MV-4-11 (cell line): ENCODE results near the gene RANBP3.

Experiments
- DNase-seq: peaks from one replicate; lab custom pipeline; 2025; lab: John Stamatoyannopoulos, UW

The RANBP3 gene

DNA sequence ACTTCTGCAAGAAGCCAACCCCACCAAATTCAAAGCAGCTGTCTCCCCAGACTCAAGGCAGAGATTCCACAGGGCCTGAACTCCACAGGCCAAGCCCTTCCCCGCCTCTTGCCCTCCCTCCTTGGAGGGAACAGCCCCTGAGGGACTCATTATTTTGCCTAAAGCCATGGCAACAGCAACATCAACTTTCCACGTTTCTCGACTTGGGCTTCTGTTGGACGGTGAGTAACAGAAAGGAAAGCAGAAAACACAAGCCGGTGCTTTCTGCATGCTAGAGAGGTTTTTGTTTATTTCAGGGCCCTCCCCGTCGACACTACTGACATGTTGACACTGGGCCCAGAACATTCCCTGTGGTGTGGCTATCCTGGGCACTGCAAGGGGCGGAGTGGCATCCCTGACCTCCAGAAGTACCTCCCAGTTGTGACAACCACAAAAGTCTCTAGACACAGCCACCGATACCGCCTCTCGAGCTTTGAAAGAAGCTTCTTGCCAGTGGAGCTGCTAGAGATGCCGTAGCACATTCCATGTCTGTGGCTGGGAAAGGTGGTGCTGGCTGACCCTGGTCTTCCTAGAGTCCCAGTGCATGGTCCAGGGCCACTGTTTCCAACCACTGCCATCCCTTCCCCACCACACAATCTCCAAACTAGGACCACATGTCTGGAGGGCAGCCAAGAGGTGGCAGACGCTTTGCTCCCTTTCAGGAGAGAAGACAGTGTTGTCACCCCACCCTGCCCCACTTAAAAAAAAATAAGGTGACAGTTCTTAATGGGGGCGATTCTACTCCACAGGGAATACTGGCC, 51.1 kb downstream of the RANBP3 start:
- no peak for DNase-seq

DNA sequence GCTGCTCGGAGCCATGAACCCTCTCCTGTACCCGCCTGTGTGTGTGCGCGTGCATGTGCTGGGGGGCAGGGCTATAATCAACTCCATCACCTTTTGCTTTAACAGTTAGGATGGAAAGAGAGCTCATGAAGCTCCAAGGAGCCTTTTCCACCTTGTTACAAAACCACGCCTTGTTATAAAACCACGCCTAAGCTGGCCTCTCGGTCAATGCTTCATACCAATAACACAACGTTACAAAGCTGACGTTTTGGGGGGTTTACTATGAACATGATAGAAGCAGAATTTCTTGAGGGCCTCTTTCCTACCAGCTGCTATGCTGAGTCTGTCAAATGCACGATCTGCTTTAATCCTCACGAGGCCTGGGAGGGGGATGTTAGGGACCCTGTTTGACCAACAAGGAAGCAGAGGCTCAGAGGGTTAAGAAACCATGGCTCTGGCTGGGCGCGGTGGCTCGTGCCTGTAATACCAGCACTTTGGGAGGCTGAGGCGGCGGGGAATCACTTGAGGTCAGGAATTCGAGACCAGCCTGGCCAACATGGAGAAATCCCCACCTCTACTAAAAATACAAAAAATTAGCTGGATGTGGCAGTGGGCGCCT, 52.0 kb downstream of the RANBP3 start:
- DNase-seq, result no peak

DNA sequence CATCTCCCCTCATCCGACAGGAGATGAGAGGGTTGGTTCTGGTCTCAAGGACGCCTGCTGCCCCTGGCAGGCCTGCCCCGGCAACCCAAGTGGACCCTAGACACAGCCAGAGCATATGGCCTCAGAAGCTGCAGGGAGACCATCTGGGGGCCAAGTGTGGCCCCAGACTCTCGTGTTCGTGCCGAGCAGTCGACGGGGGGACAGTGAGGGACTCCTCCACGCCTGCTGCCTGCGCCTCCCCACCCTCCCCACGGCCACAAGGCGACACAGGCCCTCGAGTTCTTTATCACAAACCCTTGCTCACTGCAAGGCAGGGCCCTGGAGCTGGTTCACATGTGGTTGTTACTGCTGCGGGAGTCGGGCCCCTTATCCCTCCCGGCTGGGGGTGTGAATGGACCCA, 54.6 kb downstream of the RANBP3 start:
- DNase-seq, result no peak

DNA sequence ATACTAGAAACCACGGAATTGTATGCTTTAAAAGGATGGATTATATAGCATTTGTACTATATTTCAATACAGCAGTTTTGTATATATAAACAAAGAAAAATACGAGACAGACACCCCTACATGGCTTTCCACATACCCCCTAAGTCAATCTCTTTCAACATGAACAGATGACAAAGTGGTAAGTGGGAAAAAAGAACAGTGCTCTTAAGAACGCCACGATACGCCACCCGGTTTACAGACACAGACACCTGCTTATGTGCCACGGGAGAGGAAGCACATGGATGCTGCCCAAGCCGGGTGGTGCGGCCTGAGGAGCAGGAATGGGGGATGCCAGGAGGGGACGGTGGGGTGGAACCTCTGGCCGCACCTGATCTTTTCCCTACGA, 55.8 kb downstream of the RANBP3 start:
- DNase-seq, result no peak

DNA sequence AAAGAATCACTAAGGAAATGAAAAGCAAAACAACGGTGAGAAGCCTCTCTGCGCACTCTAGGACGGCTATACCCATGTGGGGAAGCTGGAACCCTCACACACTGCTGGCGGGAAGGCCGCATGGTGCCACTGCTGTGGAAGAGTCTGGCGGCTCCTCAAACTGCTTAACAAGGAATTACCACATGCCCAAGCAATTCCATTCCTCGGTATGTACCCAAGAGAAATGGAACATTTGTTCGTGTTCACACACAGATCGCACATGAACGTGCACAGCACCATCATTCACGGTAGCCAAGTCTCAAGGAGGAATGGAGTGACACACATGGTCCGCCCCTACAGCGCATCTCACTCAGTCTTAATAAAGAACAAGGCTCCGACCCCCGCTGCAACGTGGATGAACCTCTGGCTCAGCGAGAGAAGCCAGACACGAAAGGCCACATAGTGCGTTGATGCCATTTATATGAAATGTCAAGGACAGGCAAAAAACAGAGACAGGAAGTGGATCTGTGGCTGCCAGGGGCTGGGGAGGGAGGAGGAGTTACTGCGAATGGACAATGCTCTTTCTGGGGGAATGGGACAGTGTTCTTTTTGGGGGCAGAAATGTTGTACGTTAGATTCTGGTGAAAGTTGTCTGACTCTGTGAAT, 56.3 kb downstream of the RANBP3 start:
- DNase-seq, result no peak

DNA sequence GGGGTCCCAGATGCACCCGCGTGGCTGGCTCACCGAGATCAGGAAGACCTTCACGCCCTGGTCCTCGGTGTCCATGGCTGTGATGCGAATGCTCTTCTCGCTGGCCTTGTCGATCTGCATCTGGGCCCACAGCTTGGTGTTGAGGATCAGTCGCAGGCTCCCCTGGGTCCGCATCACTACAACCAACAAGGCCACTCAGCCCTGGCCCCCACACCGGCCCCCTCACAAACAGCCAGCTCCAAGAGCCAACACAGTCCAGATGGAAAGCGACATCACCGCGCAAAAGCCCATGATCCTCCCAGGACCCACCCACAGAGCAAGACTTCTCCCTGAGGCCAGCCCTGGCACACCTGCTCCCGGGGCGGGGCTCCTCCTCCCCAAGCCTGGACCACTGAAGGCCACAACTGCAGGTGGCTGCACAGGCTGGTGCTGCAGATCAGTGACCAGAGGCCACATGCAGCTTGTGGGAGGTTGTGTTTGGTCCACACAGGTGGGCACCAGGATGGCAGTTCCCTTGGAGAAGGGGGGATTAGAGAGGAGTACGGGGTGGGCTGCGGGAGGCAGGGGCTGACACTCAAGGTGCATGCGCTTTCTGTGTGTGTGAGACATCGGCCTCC, 59.4 kb downstream of the RANBP3 start:
- DNase-seq, result no peak

DNA sequence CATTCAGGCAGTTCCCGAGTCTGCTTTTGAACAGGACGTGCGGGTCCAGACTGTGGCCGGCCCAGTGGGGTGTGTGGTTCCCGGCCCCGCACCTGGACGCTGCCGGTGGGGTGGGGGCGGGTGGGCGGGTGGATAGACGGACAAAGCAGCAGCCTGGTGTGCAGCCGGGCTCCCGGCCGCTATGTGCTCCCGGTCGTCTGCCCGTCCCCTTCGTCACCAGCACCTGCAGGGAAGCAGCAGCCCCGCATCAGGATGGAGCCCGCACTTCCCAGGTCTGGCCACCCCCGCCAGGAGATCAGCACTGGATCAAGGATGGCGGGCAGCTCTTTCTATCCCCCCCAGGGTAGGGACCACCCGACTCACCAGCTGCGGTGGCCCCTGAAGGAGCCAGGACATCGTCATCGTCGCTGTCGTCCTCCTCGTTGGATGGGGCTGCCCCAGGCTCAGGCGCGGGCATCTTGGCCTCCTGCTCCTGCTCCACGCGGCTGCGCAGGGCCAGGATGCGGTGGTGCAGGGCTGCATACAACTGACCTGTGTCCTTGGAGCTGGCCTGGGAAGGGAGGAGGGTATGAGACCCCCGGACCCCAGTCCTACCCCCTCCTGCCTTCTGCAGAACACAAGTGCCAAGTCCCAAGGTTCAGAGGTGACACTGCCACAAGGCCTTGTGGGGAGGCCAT, 60.4 kb downstream of the RANBP3 start:
- DNase-seq, result no peak

DNA sequence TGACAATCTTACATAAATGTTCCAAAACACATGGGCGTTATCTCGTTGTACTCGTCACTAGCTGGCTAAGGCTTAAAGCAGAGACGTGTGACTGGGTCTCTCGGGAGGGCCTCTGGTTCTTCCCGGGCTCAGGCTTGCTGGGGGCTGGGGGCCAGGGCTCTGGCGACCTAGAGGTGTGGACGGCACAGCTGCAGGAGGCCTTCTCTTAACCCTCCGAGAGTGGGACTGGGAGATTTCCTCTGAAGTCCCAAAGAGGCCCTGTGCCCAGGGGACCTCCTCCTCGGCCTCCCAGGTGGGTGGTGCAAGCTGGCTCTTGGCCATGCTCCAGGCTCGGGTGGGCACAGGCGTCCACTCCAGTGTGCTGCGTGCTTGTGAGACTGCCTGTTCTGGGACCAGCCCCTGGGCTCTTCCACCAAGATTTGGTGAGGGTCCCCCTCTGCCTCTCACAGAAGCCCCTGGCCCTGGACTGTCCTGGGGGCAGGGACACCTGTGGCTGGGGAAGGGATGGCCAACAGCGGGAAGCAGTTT, 61.7 kb downstream of the RANBP3 start:
- DNase-seq, result no peak

DNA sequence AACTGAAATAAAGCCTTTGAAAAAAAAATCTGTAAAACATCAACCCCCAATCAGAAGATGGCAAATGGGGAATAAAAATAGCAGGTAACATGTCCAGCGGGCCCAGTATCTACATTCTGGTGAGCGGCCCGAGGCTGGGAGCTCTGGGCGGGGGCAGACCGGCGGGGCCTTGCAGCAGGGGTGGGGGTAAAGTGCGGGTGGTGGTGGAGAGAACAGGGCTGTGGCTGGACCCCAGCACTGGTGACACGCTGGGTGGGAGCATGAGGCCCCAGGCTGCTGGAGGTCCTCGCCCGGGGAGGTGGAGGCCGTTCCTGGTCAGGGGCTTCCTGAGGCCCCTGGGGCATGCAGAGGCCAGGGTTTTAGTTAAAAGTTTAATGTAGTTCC, 62.2 kb downstream of the RANBP3 start:
- DNase-seq, result no peak

DNA sequence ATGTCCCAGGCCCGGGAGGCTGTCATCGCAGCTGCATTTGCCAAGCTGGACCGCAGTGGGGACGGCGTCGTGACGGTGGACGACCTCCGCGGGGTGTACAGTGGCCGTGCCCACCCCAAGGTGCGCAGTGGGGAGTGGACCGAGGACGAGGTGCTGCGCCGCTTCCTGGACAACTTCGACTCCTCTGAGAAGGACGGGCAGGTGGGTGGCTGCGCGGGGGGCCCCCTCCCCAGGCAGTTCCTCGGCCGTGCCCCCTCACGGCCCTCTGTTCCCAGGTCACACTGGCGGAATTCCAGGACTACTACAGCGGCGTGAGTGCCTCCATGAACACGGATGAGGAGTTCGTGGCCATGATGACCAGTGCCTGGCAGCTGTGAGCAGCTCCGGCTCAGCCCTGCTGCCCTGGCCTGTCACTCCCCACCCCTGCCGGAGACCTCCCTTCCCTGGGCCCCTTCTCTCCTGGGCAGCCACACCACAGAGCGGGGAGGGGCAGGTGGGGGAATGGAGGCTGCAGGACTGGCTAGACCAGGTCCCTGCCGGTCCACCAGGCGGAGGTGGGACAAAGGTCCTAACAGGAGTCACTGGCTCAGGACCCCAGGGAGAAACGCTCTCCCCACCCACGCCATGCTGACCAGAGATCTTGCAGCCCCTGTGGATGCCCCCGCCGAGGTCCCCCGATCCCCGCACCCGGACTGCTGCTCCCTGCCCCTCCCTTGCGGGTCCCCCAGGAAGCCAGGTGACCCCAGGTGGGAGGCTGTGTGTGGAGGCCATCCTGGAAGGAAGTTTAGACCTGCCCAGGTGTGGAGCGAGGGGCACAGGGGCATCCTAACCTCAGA, 62.8 kb downstream of the RANBP3 start:
- DNase-seq, result no peak

DNA sequence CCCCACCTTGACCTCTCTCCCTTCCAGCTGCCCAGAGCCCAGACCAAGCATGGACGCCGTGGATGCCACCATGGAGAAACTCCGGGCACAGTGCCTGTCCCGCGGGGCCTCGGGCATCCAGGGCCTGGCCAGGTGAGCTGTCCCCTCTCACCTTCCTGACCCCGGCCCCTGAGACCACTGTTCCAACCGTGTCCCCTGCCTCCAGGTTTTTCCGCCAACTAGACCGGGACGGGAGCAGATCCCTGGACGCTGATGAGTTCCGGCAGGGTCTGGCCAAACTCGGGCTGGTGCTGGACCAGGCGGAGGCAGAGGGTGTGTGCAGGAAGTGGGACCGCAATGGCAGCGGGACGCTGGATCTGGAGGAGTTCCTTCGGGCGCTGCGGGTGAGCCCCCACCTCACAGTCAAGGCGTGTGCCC, 63.6 kb downstream of the RANBP3 start:
- DNase-seq, result no peak

DNA sequence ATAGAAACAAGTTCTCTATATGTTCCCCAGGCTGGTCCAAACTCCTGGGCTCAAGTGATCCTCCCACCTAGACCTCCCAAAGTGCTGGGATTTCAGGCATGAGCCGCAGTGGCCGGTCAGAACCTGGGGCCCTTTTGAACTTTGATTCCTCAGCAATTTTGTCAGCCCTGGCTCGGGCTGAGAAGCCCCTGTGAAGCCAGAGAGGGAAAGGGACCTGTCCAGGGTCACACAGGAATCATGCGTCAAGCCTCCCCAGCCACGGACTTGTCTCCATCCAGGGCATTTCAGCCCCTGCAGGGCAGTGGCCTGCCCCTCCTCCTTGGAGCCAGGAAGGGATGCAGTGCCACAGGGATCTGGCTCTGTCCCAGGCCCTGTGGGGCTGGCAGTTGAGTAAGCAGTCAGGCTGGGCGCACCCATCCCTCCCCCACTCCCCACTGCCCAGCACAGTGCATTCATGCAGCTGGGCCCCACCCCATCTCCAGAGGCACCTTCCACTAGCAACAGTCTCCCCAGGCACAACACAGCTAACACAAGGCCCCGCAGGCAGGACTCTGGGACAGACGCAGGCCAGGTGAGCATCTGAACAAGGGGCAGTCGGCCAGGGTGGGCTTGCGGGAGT, 64.1 kb downstream of the RANBP3 start, which contains the start of gene CAPS:
Gene CAPS, plus strand, starts transcription at position 516 of the 619 bp plus-strand sequence. CDS start 153 bp downstream, outside the sequence.
- DNase-seq, result no peak

DNA sequence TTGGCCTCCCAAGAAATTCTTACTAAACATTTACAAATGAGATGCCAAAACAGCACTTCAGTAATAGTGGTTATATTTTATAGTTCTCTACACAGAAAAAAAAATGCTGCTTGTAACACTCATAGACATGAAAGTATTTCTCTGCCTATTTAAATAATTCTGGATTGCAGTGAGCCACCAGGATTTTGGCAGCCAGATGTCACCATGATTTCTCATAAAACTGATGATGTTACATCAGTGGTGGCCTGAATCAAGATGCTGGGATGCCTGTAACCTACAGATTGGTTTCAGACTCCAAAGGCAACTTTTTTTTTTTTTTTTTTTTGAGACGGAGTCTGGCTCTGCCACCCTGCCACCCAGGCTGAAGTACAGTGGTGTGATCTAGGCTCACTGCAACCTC, 66.6 kb downstream of the RANBP3 start:
- DNase-seq, result no peak

DNA sequence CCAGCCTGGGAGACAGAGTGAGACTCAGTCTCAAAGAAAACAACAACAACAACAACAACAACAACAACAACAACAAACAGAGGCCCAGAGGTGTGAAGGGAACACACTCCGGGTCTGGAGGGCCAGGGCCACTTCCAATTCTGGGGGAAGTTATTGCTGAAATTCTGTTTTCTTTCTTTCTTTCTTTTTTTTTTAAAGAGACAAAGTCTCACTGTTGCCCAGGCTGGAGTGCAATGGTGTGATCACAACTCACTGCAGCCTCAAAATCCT, 67.4 kb downstream of the RANBP3 start:
- no peak for DNase-seq

DNA sequence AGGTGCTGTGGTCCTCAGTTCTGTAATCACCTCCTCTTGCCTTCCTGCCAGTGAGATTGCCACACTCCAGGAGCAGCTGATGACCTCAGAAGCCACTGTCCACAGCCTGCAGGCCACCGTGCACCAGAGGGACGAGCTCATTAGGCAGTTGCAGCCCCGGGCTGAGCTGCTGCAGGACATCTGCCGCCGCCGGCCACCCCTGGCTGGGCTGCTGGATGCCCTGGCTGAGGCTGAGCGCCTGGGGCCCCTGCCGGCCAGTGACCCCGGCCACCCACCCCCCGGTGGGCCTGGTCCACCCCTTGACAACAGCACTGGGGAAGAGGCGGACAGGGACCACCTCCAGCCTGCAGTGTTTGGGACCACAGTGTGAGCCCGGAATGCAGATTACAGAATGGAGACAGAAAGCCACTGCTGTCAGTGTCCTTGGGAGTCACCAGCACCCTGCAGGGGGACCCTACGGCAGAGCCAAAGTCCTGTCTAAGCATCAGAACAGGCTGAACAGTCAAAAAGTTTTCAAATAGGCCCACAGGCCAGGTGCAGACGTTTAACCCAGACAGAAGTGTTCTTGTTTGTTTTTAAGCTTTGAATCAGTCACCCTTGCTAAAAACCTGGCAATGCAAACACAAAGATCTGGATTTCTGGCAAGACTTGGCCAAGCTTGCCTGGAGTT, 69.0 kb downstream of the RANBP3 start:
- DNase-seq, result no peak

DNA sequence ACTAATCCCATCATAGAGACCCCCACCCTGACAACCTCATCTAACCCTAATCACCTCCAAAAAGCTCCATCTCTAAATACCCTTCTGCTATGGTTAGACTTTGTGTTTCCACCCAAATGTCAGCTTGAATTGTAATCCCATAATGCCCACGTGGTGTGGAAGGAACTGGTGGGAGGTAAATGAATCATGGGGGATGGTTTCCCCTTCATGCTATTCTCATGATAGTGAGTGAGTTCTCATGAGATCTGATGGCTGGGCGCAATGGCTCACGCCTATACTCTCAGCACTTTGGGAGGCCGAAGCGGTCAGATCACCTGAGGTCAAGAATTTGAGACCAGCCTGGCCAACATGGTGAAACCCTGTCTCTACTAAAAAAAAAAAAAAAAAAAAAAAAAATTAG, 70.7 kb downstream of the RANBP3 start:
- DNase-seq, result no peak

DNA sequence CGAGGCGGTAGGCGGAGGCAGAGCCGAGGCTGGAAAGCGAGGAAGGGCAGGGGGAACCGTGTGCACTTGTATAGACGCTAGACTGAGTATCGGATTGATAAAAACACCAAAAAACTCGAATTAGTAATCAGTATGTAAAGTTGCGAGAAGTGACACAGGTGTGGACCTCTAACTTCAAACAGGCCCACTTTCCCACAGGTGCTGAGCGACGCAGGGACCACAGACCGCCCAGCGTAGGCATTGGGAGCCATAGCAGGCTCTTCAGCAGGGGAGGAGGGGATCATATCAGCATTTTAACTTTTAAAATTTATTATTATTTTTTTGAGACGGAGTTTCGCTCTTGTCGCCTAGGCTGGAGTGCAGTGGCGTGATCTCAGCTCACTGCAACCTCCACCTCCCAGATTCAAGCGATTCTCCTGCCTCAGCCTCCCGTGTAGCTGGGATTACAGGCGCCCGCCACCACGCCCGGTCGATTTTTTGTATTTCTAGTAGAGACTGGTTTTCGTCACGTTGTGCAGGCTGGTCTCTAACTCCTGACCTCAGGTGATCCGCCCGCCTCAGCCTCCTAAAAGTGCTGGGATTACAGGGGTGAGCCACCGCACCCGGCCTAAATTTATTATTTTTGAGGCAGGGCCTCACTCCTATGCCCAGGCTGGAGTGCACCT, 72.7 kb downstream of the RANBP3 start:
- no peak for DNase-seq

DNA sequence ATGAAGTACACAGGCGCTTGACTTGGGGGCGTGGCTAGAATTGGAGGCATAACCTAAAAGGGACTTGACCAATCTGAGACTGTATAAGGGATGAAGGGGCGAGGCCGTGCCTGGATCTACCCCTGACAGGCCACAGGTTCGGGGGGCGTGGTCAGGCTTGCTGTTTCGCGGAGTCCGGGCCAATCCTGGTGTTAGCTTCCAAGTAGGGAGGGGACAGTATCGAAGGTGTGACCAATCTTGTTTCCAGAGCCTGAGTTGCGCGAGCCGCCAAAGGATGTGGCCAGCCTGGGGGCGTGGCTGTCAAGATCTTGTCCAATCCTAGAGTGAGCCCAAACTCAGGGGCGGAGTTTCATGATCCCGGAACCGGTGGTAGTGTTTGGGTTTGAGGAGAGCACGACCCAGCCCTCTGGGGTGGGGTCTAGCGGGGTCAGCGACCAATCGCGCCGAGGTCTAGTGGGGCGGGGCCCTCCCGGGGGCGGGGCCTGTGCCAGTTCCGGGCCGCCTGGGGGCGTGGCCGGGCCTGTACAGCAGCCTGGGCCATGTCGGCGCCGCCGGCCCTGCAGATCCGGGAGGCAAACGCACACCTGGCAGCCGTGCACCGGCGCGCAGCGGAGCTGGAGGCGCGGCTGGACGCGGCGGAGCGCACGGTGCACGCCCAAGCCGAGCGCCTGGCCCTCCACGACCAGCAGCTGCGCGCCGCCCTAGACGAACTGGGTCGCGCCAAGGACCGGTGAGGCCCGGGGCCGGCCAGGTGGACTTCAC, 73.4 kb downstream of the RANBP3 start, which contains the start of gene VMAC:
Gene VMAC, plus strand, starts transcription at position 521 of the 762 bp plus-strand sequence. Its CDS starts 19 bp downstream, at position 540.
- peak; percentile 100 for DNase-seq
